ENCODE data around the gene ZNF425.

- TF ChIP-seq, protein P1, sequence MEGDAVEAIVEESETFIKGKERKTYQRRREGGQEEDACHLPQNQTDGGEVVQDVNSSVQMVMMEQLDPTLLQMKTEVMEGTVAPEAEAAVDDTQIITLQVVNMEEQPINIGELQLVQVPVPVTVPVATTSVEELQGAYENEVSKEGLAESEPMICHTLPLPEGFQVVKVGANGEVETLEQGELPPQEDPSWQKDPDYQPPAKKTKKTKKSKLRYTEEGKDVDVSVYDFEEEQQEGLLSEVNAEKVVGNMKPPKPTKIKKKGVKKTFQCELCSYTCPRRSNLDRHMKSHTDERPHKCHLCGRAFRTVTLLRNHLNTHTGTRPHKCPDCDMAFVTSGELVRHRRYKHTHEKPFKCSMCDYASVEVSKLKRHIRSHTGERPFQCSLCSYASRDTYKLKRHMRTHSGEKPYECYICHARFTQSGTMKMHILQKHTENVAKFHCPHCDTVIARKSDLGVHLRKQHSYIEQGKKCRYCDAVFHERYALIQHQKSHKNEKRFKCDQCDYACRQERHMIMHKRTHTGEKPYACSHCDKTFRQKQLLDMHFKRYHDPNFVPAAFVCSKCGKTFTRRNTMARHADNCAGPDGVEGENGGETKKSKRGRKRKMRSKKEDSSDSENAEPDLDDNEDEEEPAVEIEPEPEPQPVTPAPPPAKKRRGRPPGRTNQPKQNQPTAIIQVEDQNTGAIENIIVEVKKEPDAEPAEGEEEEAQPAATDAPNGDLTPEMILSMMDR (IDR thresholded peaks at IDR 0.05): no peak
- TF ChIP-seq POLR2A (IDR thresholded peaks at IDR 0.05): no peak
Measured at GRCh38 chr7:149126662-149127266, 640 bp upstream of the ZNF425 start.
